ENCODE measurements around the gene ZNF302. TPM values are rescaled to one million over a fixed set of nuclear protein-coding genes. Genes with fewer than 3 reads are reported as not detected.

Gene ZNF302
- total and polyA plus RNA-seq, 4 donors, result 5.8 to 18.6 (median 13.6) TPM

DNA sequence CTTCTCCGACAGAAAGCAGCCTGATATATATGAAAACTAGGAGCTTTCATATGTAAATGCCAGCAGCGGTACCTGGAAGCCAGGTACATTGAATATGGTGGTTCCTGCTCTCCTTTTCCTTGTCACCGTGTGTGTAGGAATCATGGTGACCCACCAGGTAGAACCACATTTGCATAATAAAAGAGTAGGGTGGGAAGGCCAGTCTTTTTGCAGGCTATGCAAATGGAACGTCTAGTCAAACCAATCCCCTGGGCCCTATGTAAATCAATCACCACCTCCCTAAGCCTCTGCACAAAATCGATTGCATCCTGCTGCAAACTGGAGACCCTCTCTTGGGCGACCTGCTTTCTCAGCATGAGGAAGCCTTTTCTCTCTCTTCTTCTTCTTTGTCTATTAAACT lies 34.4 kb downstream of the ZNF302 start:
- Histone ChIP-seq H3K9ac (ENCODE audit: low read depth in 1 of 2, low read length in 2 of 2) (no peak overlapping the region), H3K4me3 (ENCODE audit: low read depth in 1 of 3, low read length in 3 of 3) (no peak overlapping the region), H3K4me1 (ENCODE audit: control insufficient read depth in 4 of 4, insufficient read depth in 4 of 4, low read length in 3 of 4) (no peaks in the 10 kb centered on the region), H3K27me3 (ENCODE audit: control insufficient read depth in 4 of 4, insufficient read depth in 4 of 4, low read length in 3 of 4) (no peaks in the 10 kb centered on the region), H3K36me3 (ENCODE audit: control insufficient read depth in 4 of 4, insufficient read depth in 3 of 4, low read depth in 1 of 4, low read length in 3 of 4) (no peaks in the 10 kb centered on the region), H3K27ac (ENCODE audit: low read depth in 1 of 2, low read length in 2 of 2) (no peak overlapping the region), H3K9me3 (ENCODE audit: control insufficient read depth in 4 of 4, low read length in 3 of 4) (peaks cover 0 to 22% (median 4%) of the 10 kb centered on the region in 4 donors)
- TF ChIP-seq RAD21 (IDR thresholded peaks at IDR 0.05) (no peak), RXRA (IDR thresholded peaks at IDR 0.05) (no peak), HNF4G (IDR thresholded peaks at IDR 0.05) (no peak), GABPA (IDR thresholded peaks at IDR 0.05 in 1 of 2, conservative IDR thresholded peaks at IDR 0.05 in 1 of 2) (no peak), FOXA1 (IDR thresholded peaks at IDR 0.05) (no peak), EGR1 (IDR thresholded peaks at IDR 0.05; ENCODE audit: low read depth in 2 of 2) (no peak), YY1 (IDR thresholded peaks at IDR 0.05) (no peak)
- TF ChIP-seq, protein P1, sequence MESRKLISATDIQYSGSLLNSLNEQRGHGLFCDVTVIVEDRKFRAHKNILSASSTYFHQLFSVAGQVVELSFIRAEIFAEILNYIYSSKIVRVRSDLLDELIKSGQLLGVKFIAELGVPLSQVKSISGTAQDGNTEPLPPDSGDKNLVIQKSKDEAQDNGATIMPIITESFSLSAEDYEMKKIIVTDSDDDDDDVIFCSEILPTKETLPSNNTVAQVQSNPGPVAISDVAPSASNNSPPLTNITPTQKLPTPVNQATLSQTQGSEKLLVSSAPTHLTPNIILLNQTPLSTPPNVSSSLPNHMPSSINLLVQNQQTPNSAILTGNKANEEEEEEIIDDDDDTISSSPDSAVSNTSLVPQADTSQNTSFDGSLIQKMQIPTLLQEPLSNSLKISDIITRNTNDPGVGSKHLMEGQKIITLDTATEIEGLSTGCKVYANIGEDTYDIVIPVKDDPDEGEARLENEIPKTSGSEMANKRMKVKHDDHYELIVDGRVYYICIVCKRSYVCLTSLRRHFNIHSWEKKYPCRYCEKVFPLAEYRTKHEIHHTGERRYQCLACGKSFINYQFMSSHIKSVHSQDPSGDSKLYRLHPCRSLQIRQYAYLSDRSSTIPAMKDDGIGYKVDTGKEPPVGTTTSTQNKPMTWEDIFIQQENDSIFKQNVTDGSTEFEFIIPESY (IDR thresholded peaks at IDR 0.05), result no peak
- TF ChIP-seq, protein P2, sequence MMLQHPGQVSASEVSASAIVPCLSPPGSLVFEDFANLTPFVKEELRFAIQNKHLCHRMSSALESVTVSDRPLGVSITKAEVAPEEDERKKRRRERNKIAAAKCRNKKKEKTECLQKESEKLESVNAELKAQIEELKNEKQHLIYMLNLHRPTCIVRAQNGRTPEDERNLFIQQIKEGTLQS (IDR thresholded peaks at IDR 0.05), result no peak
- TF ChIP-seq, protein P3, sequence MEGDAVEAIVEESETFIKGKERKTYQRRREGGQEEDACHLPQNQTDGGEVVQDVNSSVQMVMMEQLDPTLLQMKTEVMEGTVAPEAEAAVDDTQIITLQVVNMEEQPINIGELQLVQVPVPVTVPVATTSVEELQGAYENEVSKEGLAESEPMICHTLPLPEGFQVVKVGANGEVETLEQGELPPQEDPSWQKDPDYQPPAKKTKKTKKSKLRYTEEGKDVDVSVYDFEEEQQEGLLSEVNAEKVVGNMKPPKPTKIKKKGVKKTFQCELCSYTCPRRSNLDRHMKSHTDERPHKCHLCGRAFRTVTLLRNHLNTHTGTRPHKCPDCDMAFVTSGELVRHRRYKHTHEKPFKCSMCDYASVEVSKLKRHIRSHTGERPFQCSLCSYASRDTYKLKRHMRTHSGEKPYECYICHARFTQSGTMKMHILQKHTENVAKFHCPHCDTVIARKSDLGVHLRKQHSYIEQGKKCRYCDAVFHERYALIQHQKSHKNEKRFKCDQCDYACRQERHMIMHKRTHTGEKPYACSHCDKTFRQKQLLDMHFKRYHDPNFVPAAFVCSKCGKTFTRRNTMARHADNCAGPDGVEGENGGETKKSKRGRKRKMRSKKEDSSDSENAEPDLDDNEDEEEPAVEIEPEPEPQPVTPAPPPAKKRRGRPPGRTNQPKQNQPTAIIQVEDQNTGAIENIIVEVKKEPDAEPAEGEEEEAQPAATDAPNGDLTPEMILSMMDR (IDR thresholded peaks at IDR 0.05; ENCODE audit: low read depth, low read length, missing input control), result no peak
- TF ChIP-seq, protein P4, sequence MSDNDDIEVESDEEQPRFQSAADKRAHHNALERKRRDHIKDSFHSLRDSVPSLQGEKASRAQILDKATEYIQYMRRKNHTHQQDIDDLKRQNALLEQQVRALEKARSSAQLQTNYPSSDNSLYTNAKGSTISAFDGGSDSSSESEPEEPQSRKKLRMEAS (IDR thresholded peaks at IDR 0.05), result no peak
- 70% methylated on average over 6 of the region's 6 CpGs for WGBS
- no peak for DNase-seq (ENCODE audit: low spot score)

DNA sequence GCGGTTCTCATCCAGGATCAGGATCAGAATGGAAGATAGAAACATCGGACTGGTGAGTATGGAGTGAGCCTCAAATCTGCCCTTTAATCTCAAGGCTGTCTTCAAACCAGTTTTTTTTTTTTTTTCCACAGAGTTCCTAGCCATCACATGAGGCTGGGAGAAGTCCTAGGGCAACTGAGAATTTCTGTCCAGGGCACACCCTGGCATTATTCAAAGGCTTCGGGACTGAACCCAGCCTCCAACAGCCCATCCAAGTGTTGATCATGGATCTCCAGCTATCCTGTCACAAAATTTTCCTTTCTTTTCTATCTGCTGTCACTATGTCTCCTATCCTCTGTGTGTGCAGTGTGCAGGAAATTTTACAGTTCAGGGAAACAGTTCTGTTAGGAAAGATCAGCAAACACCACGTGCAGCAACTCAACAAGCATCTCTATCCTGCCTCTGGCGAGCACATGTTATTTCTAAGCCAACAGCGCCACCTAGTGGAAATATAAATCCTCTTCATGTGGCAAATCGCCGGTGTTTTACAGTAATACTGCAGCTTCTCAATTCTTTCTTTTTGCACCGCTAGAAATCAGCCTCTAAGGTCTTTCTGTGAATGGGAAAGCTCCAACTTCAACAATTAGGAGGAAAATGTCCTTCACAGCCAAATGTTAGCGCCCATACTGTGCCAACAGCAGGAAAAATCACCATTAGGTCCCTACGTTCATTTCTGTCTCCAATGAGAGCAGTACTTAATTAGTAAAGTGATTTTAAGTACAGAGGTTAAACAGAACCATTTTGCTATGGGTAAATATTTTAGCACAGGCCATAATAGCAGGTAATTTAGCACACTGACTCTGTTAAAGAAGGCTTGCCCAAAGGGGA lies 35.1 kb downstream of the ZNF302 start:
- H3K27me3 ChIP-seq (ENCODE audit: control insufficient read depth in 4 of 4, insufficient read depth in 4 of 4, low read length in 3 of 4), result peaks cover 0 to 2% (median 0%) of the 10 kb centered on the region in 4 donors
- H3K9ac ChIP-seq (ENCODE audit: low read depth in 1 of 2, low read length in 2 of 2), result no peak overlapping the region
- peaks cover 0 to 22% (median 3%) of the 10 kb centered on the region in 4 donors for H3K9me3 ChIP-seq (ENCODE audit: control insufficient read depth in 4 of 4, low read length in 3 of 4)
- no peaks in the 10 kb centered on the region for H3K4me1 ChIP-seq (ENCODE audit: control insufficient read depth in 4 of 4, insufficient read depth in 4 of 4, low read length in 3 of 4)
- DNase-seq (ENCODE audit: low spot score), result peak; percentile 37
- WGBS, result 37% methylated on average over 11 of the region's 11 CpGs
- H3K4me3 ChIP-seq (ENCODE audit: low read depth in 1 of 3, low read length in 3 of 3), result no peak overlapping the region
- no peak for TF ChIP-seq JUND (IDR thresholded peaks at IDR 0.05)
- TF ChIP-seq NR2F2 (IDR thresholded peaks at IDR 0.05), result no peak
- TF ChIP-seq YY1 (IDR thresholded peaks at IDR 0.05), result no peak
- TF ChIP-seq, protein P3 (IDR thresholded peaks at IDR 0.05; ENCODE audit: low read depth, low read length, missing input control), result peak; percentile 92
- no peak for TF ChIP-seq SP1 (IDR thresholded peaks at IDR 0.05)
- TF ChIP-seq GABPA (IDR thresholded peaks at IDR 0.05 in 1 of 2, conservative IDR thresholded peaks at IDR 0.05 in 1 of 2), result no peak
- no peak for TF ChIP-seq EGR1 (IDR thresholded peaks at IDR 0.05; ENCODE audit: low read depth in 2 of 2)
- TF ChIP-seq, protein P1 (IDR thresholded peaks at IDR 0.05), result no peak
- TF ChIP-seq, protein P4 (IDR thresholded peaks at IDR 0.05), result peak; percentile 37
- TF ChIP-seq, protein P5, sequence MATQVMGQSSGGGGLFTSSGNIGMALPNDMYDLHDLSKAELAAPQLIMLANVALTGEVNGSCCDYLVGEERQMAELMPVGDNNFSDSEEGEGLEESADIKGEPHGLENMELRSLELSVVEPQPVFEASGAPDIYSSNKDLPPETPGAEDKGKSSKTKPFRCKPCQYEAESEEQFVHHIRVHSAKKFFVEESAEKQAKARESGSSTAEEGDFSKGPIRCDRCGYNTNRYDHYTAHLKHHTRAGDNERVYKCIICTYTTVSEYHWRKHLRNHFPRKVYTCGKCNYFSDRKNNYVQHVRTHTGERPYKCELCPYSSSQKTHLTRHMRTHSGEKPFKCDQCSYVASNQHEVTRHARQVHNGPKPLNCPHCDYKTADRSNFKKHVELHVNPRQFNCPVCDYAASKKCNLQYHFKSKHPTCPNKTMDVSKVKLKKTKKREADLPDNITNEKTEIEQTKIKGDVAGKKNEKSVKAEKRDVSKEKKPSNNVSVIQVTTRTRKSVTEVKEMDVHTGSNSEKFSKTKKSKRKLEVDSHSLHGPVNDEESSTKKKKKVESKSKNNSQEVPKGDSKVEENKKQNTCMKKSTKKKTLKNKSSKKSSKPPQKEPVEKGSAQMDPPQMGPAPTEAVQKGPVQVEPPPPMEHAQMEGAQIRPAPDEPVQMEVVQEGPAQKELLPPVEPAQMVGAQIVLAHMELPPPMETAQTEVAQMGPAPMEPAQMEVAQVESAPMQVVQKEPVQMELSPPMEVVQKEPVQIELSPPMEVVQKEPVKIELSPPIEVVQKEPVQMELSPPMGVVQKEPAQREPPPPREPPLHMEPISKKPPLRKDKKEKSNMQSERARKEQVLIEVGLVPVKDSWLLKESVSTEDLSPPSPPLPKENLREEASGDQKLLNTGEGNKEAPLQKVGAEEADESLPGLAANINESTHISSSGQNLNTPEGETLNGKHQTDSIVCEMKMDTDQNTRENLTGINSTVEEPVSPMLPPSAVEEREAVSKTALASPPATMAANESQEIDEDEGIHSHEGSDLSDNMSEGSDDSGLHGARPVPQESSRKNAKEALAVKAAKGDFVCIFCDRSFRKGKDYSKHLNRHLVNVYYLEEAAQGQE (IDR thresholded peaks at IDR 0.05), result no peak
- peak; percentile 97 to 98 for TF ChIP-seq RAD21 (IDR thresholded peaks at IDR 0.05)
- no peak for TF ChIP-seq RXRA (IDR thresholded peaks at IDR 0.05)
- TF ChIP-seq HNF4G (IDR thresholded peaks at IDR 0.05), result no peak
- H3K36me3 ChIP-seq (ENCODE audit: control insufficient read depth in 4 of 4, insufficient read depth in 3 of 4, low read depth in 1 of 4, low read length in 3 of 4), result no peaks in the 10 kb centered on the region
- no peak overlapping the region for H3K27ac ChIP-seq (ENCODE audit: low read depth in 1 of 2, low read length in 2 of 2)
